HG03039 (cell line): ENCODE results near the gene RECK.
"Not testable (repeated sequence)": the region's sequence is repeated elsewhere in the genome, so short reads cannot be mapped to it uniquely, and the experiment has no call there.

Experiments
- ATAC-seq: cut with Tn5 transposase; IDR thresholded peaks from one replicate; pipeline ENCODE4 v1.9.1; 2021; ENCODE audit warnings: mild to moderate bottlenecking, moderate library complexity; ENCODE audit not compliant: unreplicated experiment

RECK gene, protein sequence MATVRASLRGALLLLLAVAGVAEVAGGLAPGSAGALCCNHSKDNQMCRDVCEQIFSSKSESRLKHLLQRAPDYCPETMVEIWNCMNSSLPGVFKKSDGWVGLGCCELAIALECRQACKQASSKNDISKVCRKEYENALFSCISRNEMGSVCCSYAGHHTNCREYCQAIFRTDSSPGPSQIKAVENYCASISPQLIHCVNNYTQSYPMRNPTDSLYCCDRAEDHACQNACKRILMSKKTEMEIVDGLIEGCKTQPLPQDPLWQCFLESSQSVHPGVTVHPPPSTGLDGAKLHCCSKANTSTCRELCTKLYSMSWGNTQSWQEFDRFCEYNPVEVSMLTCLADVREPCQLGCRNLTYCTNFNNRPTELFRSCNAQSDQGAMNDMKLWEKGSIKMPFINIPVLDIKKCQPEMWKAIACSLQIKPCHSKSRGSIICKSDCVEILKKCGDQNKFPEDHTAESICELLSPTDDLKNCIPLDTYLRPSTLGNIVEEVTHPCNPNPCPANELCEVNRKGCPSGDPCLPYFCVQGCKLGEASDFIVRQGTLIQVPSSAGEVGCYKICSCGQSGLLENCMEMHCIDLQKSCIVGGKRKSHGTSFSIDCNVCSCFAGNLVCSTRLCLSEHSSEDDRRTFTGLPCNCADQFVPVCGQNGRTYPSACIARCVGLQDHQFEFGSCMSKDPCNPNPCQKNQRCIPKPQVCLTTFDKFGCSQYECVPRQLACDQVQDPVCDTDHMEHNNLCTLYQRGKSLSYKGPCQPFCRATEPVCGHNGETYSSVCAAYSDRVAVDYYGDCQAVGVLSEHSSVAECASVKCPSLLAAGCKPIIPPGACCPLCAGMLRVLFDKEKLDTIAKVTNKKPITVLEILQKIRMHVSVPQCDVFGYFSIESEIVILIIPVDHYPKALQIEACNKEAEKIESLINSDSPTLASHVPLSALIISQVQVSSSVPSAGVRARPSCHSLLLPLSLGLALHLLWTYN

DNA sequence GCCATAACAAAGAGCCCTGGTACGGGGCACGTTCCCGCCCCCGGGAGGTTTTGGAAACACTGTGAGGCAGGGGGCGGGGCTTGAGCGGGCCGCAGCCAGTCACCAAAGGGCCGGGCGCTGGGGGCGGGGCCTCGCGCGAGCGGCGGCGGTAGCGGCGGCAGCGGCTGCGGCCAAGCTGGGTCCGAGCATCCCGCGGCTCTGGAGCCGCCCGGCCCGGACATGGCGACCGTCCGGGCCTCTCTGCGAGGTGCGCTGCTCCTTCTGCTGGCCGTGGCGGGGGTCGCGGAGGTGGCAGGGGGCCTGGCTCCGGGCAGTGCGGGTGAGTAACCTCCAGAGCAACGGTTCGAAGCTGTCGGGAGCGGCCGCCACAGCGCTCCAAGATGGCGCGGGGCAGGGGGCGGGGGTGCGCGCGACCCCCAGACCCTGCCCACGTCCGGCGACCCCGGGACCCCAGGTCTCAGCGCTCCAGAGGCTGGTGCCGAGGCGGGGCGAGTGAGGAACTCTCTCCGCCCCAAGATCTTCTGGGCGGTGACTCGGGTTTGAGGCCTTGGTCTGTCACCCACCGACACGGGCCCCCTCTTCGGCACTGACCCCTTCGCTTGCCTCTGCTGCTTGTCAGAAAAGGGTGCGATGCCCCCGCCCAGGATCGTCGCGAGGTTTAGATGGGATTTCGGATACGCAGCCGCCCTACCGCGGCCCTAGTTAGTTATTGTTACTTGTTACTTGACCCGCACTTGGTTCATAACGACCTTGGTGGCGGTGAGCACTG is at the start of gene RECK:
RECK (plus strand) TSS at position 134 of the 769 bp plus-strand sequence; CDS start at position 220, 86 bp downstream.
- peak; percentile 87 for ATAC-seq

DNA sequence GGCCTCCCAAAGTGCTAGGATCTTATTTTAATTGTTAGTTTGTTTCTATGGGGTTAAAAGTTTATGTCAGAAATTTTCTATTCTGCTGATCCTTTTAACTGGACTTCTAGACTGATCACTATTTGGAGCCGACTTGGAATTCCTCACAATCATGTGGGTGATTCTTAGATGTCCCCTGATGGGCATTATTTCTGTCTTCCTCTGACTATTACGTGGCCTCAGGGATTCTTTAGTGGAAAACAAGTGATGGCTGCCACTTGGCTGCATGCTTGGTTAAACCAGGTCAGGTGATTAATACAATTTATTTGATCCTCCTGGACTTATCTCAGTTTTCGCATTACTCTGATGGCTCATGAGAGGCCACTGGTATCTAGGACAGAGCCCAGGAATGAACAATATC is 46.6 kb upstream of the RECK start:
- no peak for ATAC-seq

DNA sequence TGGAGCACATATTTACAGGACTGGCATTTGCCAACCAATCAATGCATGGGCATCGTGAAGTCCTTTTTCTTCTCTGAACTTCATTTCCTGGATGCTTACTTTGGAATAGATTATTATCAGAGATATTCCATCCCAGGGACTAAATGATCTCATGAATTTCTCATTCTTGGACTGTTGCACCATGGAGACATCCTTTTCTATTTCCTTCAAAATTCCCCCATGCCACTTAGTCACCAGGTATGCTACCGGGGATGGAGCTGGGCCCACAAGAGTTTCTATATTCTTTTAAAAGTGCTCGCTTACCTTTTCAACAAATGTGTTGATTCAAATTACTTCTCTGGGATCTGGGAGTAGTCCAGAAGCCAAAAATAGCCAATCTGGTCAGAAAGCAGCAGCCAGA is 43.6 kb upstream of the RECK start:
- ATAC-seq, result not testable (repeated sequence)

DNA sequence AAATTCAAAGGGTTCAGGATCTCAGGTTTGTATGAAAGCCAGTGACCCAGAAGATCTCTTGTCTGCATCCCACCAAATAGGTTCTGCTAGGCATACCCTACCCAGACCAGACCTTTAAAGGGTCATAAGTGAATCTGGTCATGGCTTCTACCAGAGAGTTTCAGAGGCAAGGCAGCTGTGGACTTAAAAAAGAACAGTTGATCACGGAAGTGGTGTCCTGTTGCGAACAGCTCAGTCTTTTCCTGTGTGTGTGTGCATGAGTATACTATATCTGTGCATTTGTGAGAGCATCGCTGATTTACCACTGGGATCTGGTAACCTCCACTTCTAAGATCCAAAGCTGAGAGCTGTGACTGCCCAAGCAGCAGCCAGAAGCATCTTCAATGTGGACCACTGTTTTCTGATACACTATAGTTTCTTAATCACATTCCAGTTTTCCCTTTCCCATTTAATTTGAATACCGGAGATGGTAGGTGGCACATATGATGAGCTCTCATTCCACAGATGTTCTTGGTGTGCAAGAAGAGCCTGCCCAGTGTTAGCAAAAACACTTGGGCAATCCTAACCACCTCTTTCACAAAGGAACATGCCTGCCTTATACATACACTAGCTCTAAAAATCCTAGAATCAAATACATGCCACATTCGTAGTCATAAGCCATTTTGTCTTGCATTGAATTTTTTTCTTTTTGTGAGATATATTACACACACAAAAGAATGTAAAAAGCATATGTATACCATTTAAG is 42.6 kb upstream of the RECK start:
- ATAC-seq, result no peak

GRCh38 chr9:35994959-35995358 is 41.8 kb upstream of the RECK start:
- ATAC-seq, result no peak

- no peak for ATAC-seq
Measured at GRCh38 chr9:35996358-35996970, 40.2 kb upstream of the RECK start.

DNA sequence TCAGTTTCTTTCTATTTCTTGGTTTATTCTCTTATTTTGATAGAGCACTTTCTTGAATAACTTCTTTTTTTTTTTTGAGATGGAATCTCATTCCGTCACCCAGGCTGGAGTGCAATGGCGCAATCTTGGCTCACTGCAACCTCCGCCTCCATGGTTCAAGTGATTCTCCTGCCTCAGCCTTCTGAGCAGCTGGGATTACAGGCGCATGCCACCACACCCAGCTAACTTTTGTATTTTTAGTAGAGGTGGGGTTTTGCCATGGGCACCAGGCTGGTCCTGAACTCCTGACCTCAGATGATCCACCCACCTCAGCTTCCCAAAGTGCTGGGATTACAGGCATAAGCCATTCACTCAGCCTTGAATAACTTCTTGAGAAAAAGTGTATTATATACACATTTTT is 39.7 kb upstream of the RECK start:
- not testable (repeated sequence) for ATAC-seq

DNA sequence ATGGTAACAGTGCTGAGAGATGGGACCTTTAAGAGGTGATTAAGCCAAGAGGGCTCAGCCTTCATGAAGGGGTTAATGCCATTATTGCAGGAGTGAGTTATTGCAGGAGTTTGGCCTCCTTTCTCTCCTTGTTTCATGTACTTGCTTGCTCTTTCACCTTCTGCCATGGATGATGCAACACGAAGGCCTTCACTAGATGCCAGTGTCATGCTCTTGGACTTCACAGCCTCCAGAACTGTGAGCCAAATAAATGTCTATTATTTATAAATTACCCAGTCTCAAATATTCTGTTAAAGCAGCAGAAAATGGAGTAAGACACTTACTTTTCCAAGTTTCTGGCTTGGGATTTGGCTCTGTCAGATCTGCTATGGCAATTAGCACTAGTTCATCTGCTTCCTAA is 38.4 kb upstream of the RECK start:
- ATAC-seq, result no peak

DNA sequence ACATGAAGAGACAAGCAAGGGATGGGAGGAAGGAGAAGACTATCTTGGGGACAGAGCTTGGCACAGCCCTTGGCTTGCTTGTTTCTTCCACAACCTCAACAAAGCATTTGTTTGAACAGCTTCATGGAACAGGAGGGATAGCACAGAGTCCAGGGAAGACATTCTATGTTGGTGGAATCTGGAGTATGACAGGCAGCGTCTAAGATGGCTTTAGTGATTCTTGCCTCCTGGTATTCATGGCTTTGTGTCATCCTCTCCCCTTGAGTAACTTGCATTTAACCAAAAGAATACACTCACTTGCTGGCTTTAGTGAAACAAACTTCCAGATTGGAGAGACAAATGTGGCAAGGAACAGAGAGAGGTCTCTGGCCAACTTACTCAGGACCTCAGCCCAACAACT is 30.8 kb upstream of the RECK start:
- no peak for ATAC-seq

DNA sequence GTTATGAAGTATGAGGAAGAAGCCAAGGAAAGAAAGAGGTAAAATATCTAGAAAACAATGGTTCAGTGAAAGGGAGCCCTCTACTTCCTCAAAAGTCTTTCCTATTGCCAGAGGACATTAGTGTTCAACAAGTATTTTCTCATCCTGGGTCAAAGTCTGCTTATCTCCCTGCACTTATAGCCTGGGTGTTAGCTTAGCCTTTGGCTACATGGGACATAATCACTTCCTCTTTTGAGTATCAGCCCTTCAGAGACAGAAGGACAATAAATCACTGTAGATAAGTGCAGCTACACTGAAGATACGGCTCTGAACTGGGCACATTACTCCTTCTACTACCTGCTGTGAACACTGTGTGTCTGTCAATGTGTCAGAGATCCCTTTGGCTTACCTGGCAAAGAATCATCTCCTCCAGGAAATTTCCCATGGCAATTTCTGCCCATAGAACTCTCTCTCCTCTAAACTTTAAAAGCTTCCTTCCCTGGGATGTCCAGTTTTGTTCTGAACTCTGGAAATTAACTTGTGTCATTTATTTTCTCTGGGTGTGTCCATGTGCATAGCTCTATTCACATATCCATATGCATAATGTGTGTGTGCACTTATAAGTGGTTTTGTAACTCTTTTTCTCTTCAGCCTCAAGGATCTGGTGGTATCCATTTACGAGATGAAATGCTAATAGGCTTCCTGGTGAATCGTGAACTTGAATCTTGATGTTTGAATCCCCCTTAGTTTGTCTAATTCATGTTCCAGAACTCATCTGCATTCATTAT is 30.0 kb upstream of the RECK start:
- ATAC-seq, result no peak

DNA sequence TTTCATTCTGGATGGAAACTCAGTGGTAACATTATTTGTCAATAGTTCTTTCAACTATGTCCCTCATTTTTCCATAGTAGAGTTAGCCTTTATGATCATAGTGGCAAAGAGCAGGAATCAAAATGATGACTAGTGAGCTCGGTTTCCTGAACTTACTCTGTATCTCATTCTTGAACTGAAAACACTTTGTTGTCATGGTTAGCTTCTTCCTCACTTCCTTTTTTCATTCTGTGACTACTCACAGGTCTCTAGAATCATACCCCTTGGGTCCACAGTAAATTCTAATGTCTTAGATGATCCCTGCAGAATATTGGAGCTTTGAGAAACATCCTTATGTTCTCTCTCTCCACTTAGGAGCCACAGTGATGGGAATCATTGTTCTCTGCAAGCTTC is 29.4 kb upstream of the RECK start:
- ATAC-seq, result no peak

DNA sequence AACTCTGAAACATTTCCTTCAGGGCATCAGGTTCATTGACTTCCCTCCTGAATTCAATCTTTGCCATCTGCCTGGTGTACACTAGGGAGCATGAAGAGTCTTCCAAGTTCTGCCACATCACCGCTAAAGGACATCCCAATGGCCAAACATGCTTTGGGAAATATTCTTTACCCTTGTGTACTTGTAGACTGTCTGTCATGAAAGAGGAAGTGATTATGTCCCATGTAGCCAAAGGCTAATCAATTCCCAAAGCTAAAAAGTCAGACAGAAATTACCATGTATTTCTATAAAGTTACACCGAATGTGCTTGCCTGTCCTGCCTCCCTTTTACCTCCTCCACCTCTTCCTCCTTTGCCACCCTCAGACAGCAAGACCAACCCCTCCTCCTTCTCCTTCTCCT is 28.9 kb upstream of the RECK start:
- no peak for ATAC-seq

DNA sequence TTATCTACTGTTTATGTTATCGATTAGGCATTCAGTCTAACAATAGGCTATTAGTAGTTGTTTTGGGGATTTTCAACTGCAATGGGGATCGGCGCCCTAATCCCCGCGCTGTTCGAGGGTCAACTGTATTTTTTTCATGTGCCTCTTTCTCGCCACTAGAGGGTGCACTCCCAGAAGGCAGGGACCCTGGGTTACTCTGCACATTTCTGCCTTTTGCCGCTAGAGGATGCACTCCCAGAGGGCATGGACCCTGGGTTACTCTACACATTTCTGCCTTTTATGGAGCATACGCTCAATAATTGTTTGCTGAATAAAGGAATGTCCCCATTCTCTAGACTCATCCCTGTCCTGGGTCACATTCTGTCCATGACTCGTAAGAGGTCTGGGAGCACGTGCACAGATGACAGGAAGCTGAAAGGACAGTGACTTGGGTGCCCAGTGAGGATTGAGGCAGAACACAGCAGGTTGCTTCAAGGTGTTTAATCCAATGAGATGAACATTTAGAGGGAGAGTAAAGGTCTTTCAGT is 27.9 kb upstream of the RECK start:
- ATAC-seq, result no peak

- ATAC-seq, result no peak
Measured at GRCh38 chr9:36011379-36011778, 25.3 kb upstream of the RECK start.

DNA sequence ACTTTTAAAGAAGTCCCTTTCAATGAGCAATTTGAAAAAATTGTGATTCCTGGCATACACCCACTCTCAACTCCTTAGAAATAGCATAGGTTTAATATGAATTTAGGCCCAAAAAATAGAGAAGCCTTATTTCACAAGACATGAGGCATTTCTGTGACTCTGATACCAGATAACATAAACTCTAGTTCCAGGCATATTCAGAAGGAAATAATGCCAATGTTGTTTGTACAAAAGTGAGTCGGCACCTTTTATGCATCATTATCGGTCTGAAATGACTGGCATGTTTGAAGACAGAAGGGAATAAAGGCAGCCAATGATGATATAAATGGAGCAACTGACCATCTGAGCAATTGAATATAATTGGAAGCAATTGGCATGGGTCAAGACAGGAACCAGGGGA is 19.4 kb upstream of the RECK start:
- ATAC-seq, result no peak

DNA sequence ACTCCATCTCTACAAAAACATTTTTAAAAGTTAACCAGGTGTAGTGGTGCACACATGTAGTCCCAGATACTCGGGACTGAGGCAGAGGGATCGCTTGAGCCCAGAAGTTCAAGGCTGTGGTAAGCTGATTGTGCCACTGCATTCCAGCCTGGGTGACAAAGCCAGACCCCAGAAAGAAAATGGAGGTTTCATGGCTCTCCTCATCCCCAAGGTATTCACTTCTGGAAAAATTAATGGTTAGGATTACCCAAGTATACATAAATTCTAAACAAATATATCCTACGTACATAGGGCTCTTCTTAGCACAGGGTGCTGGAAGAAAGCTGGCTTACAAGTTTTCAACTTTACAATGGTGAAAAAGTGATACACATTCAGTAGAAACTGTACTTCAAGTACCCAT is 18.6 kb upstream of the RECK start:
- no peak for ATAC-seq

GRCh38 chr9:36018891-36019720 is 17.6 kb upstream of the RECK start:
- no peak for ATAC-seq

- no peak for ATAC-seq
Measured at GRCh38 chr9:36021968-36022367, 14.7 kb upstream of the RECK start.
